Measurements from ENCODE around the gene TNS3. TPM values are rescaled to one million over a fixed set of nuclear protein-coding genes. Genes with fewer than 3 reads are reported as not detected.

The TNS3 gene
- total RNA-seq, 1 experiment from 2014 or later = 9.5 TPM

DNA sequence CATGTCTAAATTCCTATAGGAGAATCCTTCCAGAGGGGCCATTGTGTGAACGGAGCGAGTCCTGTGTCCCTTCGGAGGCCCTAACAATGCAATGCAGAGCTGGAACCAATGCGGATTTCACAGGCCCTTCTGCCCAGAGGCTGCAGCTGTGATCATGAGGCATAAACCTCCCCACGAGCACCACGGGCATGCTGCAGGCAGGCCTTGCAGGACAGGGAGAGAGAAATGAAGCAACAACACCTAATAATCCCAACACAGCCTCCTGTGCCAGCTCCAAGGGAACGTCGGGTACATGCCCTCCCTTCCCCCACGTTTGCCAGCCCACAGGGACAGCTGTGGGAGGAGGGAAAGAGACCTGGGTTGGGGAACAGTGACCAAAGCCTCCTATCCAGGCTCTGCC lies 74.4 kb downstream of the TNS3 start:
- H3K18ac ChIP-seq (ENCODE audit: insufficient read length, low read depth, low read length) = no peak overlapping the region
- no peak overlapping the region for H3K56ac ChIP-seq (ENCODE audit: insufficient read length, low read depth, low read length)
- no peak overlapping the region for H3K27ac ChIP-seq (ENCODE audit: insufficient read length, low read depth, low read length)
- no peak overlapping the region for H2BK5ac ChIP-seq (ENCODE audit: insufficient read length, low read length)
- no peak overlapping the region; the same call in 1 of the 2 replicates for H3K14ac ChIP-seq (ENCODE audit: insufficient read depth, low read length)
- DNase-seq = no peak
- H3K4ac ChIP-seq (ENCODE audit: low read depth, low read length) = no peak overlapping the region
- H3K4me2 ChIP-seq (ENCODE audit: insufficient read depth, insufficient read length, low read length) = no peak overlapping the region
- no peak overlapping the region for H3K9ac ChIP-seq (ENCODE audit: extremely low read depth, insufficient read length, low read length)
- no peaks in the 10 kb centered on the region for H3K79me1 ChIP-seq (ENCODE audit: insufficient read depth, low read depth, low read length, poor library complexity, severe bottlenecking)
- H2BK20ac ChIP-seq (ENCODE audit: low read depth, low read length, poor library complexity, severe bottlenecking) = no peak overlapping the region
- H2AFZ ChIP-seq (ENCODE audit: low read length) = no peak overlapping the region
- H4K5ac ChIP-seq (ENCODE audit: insufficient read length, low read depth, low read length) = no peak overlapping the region
- H2BK12ac ChIP-seq (ENCODE audit: insufficient read length, low read depth, low read length) = no peak overlapping the region
- H3K9me3 Mint-ChIP-seq = no peaks in the 10 kb centered on the region
- WGBS (ENCODE audit: extremely low coverage, insufficient read length, low lambda C conversion rate) = no CpG with 5 or more reads among the region's 9 CpGs
- H3K27ac Mint-ChIP-seq = no peak overlapping the region
- no peak overlapping the region for H4K8ac ChIP-seq (replicated peaks; ENCODE audit: insufficient read length, low read depth, low read length)
- no peak overlapping the region for H3K4me3 Mint-ChIP-seq
- no peaks in the 10 kb centered on the region for H3K4me1 ChIP-seq (ENCODE audit: insufficient read depth, low read length)
- no peaks in the 10 kb centered on the region for H3K27me3 ChIP-seq (ENCODE audit: insufficient read depth, low read length)
- H2AK5ac ChIP-seq (ENCODE audit: insufficient read length, low read length) = no peak overlapping the region
- no peak overlapping the region for H4K91ac ChIP-seq (ENCODE audit: insufficient read length, low read depth, low read length)
- H3K27me3 Mint-ChIP-seq (ENCODE audit: low read depth) = peaks cover 3% of the 10 kb centered on the region; the same call in 1 of the 2 replicates
- H2BK15ac ChIP-seq (ENCODE audit: low read depth, low read length) = no peak overlapping the region
- H3K23ac ChIP-seq (ENCODE audit: insufficient read length, low read depth, low read length) = no peak overlapping the region
- TF ChIP-seq, protein P1, sequence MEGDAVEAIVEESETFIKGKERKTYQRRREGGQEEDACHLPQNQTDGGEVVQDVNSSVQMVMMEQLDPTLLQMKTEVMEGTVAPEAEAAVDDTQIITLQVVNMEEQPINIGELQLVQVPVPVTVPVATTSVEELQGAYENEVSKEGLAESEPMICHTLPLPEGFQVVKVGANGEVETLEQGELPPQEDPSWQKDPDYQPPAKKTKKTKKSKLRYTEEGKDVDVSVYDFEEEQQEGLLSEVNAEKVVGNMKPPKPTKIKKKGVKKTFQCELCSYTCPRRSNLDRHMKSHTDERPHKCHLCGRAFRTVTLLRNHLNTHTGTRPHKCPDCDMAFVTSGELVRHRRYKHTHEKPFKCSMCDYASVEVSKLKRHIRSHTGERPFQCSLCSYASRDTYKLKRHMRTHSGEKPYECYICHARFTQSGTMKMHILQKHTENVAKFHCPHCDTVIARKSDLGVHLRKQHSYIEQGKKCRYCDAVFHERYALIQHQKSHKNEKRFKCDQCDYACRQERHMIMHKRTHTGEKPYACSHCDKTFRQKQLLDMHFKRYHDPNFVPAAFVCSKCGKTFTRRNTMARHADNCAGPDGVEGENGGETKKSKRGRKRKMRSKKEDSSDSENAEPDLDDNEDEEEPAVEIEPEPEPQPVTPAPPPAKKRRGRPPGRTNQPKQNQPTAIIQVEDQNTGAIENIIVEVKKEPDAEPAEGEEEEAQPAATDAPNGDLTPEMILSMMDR (conservative IDR thresholded peaks at IDR 0.05) = no peak
- peaks cover 4 to 12% of the 10 kb centered on the region in 2 experiments; a peak in 3 of 4 replicates for H3K4me1 Mint-ChIP-seq
- no peaks in the 10 kb centered on the region for H4K20me1 ChIP-seq (ENCODE audit: control insufficient read depth, insufficient read depth, insufficient read length)
- H3K23me2 ChIP-seq (ENCODE audit: insufficient read length, low read depth, low read length, poor library complexity, severe bottlenecking) = peaks cover 2% of the 10 kb centered on the region
- no peak overlapping the region for H2BK120ac ChIP-seq (ENCODE audit: low read depth, low read length, poor library complexity, severe bottlenecking)
- H3K79me2 ChIP-seq (ENCODE audit: insufficient read depth, low read length) = no peaks in the 10 kb centered on the region
- no peaks in the 10 kb centered on the region for H3K9me3 ChIP-seq (ENCODE audit: control insufficient read depth, low read depth, low read length)
- peaks cover 0 to 9% (median 2%) of the 10 kb centered on the region in 3 experiments; a peak in 3 of 7 replicates for H3K36me3 Mint-ChIP-seq (ENCODE audit: insufficient read depth in 1 of 3, low read depth in 3 of 3)
- no peak overlapping the region for H3T11ph ChIP-seq (ENCODE audit: low read length)
